GM12891 (cell line): ENCODE measurements around the gene AHRR.
"Not testable (repeated sequence)": the region's sequence is repeated elsewhere in the genome, so short reads cannot be mapped to it uniquely, and the experiment has no call there.

Source experiments
- DNase-seq: peaks from one replicate; pipeline ENCODE4 v3.0.0; 2011; ENCODE audit warnings: low spot score; ENCODE audit not compliant: insufficient read length
- FAIRE-seq: peaks from 2 replicates; lab custom pipeline; 2011; peaks lifted over from hg19 to GRCh38; lab: Jason Lieb, UNC
- PAX5 ChIP-seq: IDR thresholded peaks from 2 replicates; pipeline ENCODE4 v1.6.1; 2011; ENCODE audit warnings: low read length, moderate library complexity, mild to moderate bottlenecking; ENCODE audit not compliant: insufficient read depth, severe bottlenecking
- POLR2A ChIP-seq: IDR thresholded peaks from 2 replicates; pipeline ENCODE4 v1.6.1; 2011; ENCODE audit warnings: low read depth, low read length, control low read depth
- POLR2AphosphoS5 ChIP-seq: IDR thresholded peaks from 2 replicates; pipeline ENCODE4 v1.6.1; 2011; ENCODE audit warnings: low read depth, low read length, control low read depth
- POU2F2 ChIP-seq: IDR thresholded peaks from 2 replicates; pipeline ENCODE4 v1.6.1; 2011; ENCODE audit warnings: low read depth, mild to moderate bottlenecking, control low read depth, low read length, moderate library complexity
- SPI1 ChIP-seq: IDR thresholded peaks from 2 replicates; pipeline ENCODE4 v1.6.1; 2011; ENCODE audit warnings: low read depth, low read length, control low read depth
- TAF1 ChIP-seq: IDR thresholded peaks from 2 replicates; pipeline ENCODE4 v1.6.1; 2011; ENCODE audit warnings: low read depth, low read length, control low read depth

AHRR gene

DNA sequence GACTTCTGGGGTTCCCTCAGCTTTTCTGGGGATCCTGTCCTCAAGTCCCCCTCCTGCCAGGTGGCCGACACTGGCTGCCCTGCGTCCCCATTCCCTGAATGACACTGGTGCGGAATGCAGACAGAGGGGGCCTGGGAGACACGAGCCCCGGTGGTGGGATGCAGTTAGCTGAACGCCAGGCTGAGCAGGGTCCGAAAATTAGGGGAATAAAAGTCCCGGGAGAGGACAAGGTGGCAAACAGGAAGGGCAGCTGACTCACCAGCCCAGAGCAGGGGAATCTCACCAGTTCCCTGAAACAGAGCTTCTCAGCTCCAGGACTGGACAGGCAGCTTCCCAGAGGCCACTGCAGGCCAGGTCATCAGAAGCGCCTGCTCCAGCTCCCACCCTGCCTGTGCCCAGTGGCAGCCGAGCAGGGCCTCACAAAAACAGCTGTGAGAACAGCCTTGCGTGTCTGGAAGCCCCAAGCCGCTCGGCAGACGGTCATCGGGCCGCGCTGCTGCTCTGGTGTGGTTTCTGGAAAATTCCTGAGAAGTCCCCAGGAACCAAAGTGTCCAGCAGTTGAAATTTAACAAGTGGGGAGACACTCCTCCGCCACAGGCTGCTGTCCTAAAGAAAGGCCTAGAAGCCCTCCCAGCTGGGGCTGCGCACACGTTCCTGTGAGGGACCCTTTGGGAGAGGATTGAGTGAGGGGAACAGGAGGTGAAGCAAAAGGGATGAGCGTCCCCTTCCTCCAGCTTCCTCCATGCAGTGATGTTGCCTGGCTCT, 73.8 kb downstream of the AHRR start:
- TF ChIP-seq TAF1 = no peak
- TF ChIP-seq POU2F2 = no peak
- 0 out of 2 replicates have a peak, but pooled peaks have one; percentile 19 for TF ChIP-seq POLR2A
- no peak for TF ChIP-seq SPI1
- 0 out of 2 replicates have a peak, but pooled peaks have one; percentile 37 for TF ChIP-seq POLR2AphosphoS5
- no peak for TF ChIP-seq PAX5
- DNase-seq (no peak), FAIRE-seq (no peak)

DNA sequence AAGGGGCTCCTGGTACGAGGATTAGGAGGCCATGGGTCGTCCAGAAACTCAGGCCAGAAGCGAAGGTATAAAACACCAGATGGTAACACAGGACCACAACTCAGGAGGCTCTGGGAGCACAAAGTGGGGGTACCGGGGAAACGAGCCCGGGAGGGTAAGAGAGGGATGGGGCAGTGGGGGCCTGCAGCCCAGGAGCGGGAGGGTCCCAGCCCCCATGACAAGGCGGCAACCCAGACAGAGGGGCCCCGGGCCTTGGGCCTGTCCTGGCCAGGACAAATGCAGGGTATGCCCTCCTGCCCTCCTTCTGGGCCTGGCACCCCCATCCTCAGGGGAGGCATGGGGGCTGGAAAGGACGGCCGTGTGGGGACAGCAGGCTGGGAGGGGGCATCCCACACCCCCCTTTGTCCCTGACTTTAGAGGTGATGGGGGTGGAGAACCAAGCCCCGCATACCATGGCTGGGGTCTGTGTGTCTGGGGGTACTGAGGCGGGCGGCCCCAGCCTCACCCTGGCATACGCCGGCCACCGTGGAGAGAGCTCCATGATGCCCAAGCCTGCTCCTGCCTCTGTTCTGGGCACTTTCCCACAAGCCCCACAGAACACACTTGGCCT, 74.5 kb downstream of the AHRR start:
- DNase-seq = no peak
- TF ChIP-seq TAF1 (no peak), PAX5 (no peak), POU2F2 (no peak), POLR2AphosphoS5 (no peak), POLR2A (no peak)
- FAIRE-seq = no peak

- FAIRE-seq (no peak), DNase-seq (no peak)
- TF ChIP-seq POLR2A (no peak), TAF1 (no peak), PAX5 (no peak), POLR2AphosphoS5 (no peak), POU2F2 (no peak)
These were observed 75.0 kb downstream of the AHRR start for GRCh38 chr5:396531-396961.

DNA sequence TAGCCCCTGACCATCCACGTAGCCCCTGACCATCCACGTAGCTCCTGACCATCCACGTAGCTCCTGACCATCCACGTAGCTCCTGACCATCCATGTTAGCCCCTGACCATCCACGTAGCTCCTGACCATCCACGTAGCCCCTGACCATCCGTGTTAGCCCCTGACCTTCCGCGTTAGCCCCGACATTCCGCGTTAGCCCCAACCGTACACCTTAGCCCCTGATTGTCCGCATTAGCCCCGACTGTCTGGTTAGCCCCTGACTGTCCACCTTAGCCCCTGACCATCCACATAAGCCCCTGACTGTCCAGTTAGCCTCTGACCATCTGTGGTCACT, 76.6 kb downstream of the AHRR start:
- not testable (repeated sequence) for DNase-seq, FAIRE-seq

GRCh38 chr5:398475-399295, 77.2 kb downstream of the AHRR start:
- DNase-seq = no peak
- FAIRE-seq = peak; percentile 60
- TF ChIP-seq POLR2A (no peak; the same call in 1 of the 2 replicates), POU2F2 (no peak), TAF1 (no peak), SPI1 (no peak), PAX5 (no peak), POLR2AphosphoS5 (no peak; the same call in 1 of the 2 replicates)

DNA sequence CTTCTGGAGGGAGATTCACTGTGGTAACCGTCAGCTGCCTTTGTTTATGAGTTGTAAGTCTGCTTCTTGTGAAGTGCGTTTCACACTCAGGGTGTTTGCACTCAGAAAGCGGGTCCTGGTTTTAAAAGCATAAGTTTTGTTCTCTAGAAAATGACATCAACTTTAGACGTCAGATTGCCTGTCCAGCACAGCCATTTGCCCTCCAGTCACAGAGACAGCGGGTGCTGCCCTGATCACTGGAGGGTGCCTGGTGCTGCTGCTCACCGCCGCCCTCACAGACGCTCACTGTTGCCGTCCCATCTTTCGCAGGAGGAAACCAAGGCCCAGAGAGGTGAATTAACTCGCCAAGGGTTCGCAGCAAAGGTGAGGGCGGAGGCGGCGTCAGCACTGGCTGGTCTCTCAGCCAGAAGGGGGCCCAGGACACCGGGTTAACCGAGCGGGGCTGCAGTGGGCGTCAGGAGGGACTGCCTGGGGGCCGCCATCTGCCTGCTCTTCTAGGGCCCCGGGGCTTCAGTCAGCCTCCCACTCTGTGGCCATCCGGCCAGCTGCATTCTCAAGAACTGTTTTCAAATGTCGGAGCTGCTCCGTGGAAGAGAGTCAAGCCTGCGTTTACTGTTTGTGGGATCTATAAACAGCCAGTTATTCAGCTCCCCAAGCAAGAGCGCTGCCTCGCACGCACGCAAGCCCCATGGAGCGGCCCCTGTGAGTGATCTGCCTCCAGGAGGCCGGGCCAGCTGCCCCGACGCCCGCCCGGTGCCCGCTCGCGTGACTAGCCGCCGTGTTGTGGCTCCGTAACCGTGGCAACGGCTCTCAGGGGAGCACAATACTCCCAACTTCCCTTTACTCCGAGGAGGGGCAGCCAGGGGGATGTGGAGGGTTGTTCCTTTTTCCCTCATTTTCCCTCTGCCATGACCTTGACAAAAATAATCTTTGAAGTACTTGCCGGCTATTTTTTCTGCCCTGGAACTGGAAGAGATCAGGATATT, 78.1 kb downstream of the AHRR start:
- DNase-seq (peak; percentile 77), FAIRE-seq (peak; percentile 93)
- TF ChIP-seq SPI1 = peak; percentile 60
- TF ChIP-seq POU2F2 = peak; percentile 55; the same call in 1 of the 2 replicates
- peak; percentile 43; the same call in 1 of the 2 replicates for TF ChIP-seq TAF1
- TF ChIP-seq PAX5 = peak; percentile 41
- peak; percentile 60 for TF ChIP-seq POLR2AphosphoS5
- TF ChIP-seq POLR2A = peak; percentile 27; the same call in 1 of the 2 replicates

DNA sequence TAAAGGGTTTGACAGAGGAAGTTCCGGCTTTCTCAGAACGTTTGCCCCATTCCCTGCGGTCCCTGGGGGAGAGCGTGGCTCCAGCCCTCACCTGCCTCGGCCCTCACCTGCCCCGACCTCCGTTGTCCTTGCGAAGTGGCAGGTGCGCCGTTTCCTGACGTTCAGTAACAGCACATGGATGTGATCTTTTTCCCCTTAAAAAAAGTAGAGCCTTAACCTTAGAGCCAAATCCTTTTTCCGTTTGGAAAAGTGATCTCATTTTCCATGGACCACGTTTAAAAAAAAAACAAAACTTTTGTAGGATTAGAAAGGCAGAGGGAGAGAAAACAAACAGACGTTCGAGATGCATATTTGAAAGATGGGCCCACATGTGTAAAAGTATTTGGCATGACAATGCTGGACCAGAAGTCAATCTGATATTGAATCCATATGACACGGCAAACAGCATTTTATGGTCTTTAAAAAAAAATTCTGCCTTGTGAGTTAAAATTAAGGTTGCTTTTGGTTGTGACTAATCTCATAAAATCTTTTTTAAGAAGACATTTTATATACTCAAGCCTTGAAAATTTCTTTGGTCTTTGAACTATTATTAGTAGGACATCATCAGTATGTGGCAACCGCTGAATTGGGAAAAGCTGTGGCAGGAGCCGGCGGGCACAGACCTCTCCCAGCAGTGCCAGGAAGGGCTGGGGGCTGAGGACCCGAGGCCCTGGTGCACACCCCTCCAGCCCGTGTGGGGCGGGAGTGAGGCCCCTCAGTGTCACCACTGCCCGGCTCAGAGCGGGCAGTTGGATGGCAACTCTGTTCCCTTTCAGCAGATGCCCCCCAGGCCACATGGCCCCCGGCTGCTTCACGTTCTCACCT, 79.0 kb downstream of the AHRR start:
- DNase-seq = no peak
- no peak for TF ChIP-seq POLR2A
- no peak for TF ChIP-seq PAX5
- TF ChIP-seq TAF1 = no peak
- TF ChIP-seq SPI1 = no peak
- no peak for TF ChIP-seq POLR2AphosphoS5
- TF ChIP-seq POU2F2 = no peak
- no peak for FAIRE-seq
